Fibroblast of upper back skin (primary cell): ENCODE results near the gene FAM219B.
"Not testable (repeated sequence)": the region's sequence is repeated elsewhere in the genome, so short reads cannot be mapped to it uniquely, and the experiment has no call there.

Source experiments
- DNase-seq: peaks from one replicate; pipeline ENCODE4 v3.0.0-alpha.2; 2013

The FAM219B gene

GRCh38 chr15:74902295-74903075, 4.2 kb downstream of the FAM219B start:
- DNase-seq: no peak

GRCh38 chr15:74901612-74902063, 5.0 kb downstream of the FAM219B start:
- peak; percentile 49 for DNase-seq

GRCh38 chr15:74897300-74897701, 9.3 kb downstream of the FAM219B start:
- no peak for DNase-seq

GRCh38 chr15:74896316-74896715, 10.3 kb downstream of the FAM219B start:
- DNase-seq: no peak

- no peak for DNase-seq
Measured at GRCh38 chr15:74895830-74896229, 10.8 kb downstream of the FAM219B start.

- DNase-seq: not testable (repeated sequence)
Measured at GRCh38 chr15:74894383-74894782, 12.3 kb downstream of the FAM219B start.

- no peak for DNase-seq
Measured at GRCh38 chr15:74893627-74894026, 13.0 kb downstream of the FAM219B start.

- no peak for DNase-seq
Measured at GRCh38 chr15:74892931-74893330, 13.7 kb downstream of the FAM219B start.

GRCh38 chr15:74892313-74892712, 14.3 kb downstream of the FAM219B start:
- DNase-seq: no peak

- no peak for DNase-seq
Measured at GRCh38 chr15:74891469-74891868, 15.2 kb downstream of the FAM219B start.

GRCh38 chr15:74890665-74890960, 16.0 kb downstream of the FAM219B start:
- DNase-seq: no peak

GRCh38 chr15:74889883-74890664, 16.6 kb downstream of the FAM219B start, which contains the start of gene MPI:
TSS of gene MPI (plus strand) at chr15:74890042. CDS start at chr15:74890074, 32 bp downstream.
- DNase-seq: peak; percentile 74

- peak; percentile 46 for DNase-seq
Measured at GRCh38 chr15:74889390-74889882, 17.2 kb downstream of the FAM219B start.

- no peak for DNase-seq
Measured at GRCh38 chr15:74888716-74889115, 17.9 kb downstream of the FAM219B start.

- DNase-seq: not testable (repeated sequence)
Measured at GRCh38 chr15:74887537-74888193, 19.0 kb downstream of the FAM219B start.

- no peak for DNase-seq
Measured at GRCh38 chr15:74885461-74885860, 21.2 kb downstream of the FAM219B start.

GRCh38 chr15:74884428-74885223, 22.0 kb downstream of the FAM219B start:
- DNase-seq: peak; percentile 35

- DNase-seq: no peak
Measured at GRCh38 chr15:74882528-74882927, 24.1 kb downstream of the FAM219B start.

- no peak for DNase-seq
Measured at GRCh38 chr15:74878273-74878672, 28.4 kb downstream of the FAM219B start.

GRCh38 chr15:74873756-74874424, 32.8 kb downstream of the FAM219B start:
- DNase-seq: peak; percentile 45

- DNase-seq: peak; percentile 93
Measured at GRCh38 chr15:74873036-74873755, 33.5 kb downstream of the FAM219B start, which contains the start of gene SCAMP2. TSS of gene SCAMP2 (minus strand) at chr15:74873365. CDS start at chr15:74873255, 110 bp downstream.
